NCI-H82 treated with DMSO at 0.1 percent for 48 hours (cell line): ENCODE data around the gene INTS1.
"Not testable (repeated sequence)": the region's sequence is repeated elsewhere in the genome, so short reads cannot be mapped to it uniquely, and the experiment has no call there.

Experiments
- DNase-seq: peaks from one replicate; lab custom pipeline; 2025; ENCODE audit not compliant: unreplicated experiment; lab: John Stamatoyannopoulos, UW

The INTS1 gene

GRCh38 chr7:1531979-1532455 is 27.8 kb upstream of the INTS1 start:
- no peak for DNase-seq

GRCh38 chr7:1531263-1531978 is 27.2 kb upstream of the INTS1 start:
- DNase-seq = no peak

GRCh38 chr7:1530946-1531262 is 26.7 kb upstream of the INTS1 start:
- no peak for DNase-seq

- no peak for DNase-seq
Measured at GRCh38 chr7:1529383-1530116, 25.4 kb upstream of the INTS1 start.

GRCh38 chr7:1526271-1526754 is 22.1 kb upstream of the INTS1 start:
- DNase-seq = no peak

GRCh38 chr7:1525409-1525808 is 21.2 kb upstream of the INTS1 start:
- no peak for DNase-seq

- DNase-seq = no peak
Measured at GRCh38 chr7:1523844-1524243, 19.7 kb upstream of the INTS1 start.

GRCh38 chr7:1523208-1523607 is 19.0 kb upstream of the INTS1 start:
- DNase-seq = no peak

GRCh38 chr7:1521456-1521855 is 17.3 kb upstream of the INTS1 start:
- DNase-seq = no peak

- DNase-seq = no peak
Measured at GRCh38 chr7:1520539-1521234, 16.5 kb upstream of the INTS1 start.

GRCh38 chr7:1519322-1519922 is 15.2 kb upstream of the INTS1 start:
- DNase-seq = not testable (repeated sequence)

- DNase-seq = no peak
Measured at GRCh38 chr7:1516586-1517251, 12.5 kb upstream of the INTS1 start.

GRCh38 chr7:1515509-1515967 is 11.3 kb upstream of the INTS1 start:
- not testable (repeated sequence) for DNase-seq

GRCh38 chr7:1514995-1515401 is 10.8 kb upstream of the INTS1 start:
- no peak for DNase-seq

- DNase-seq = no peak
Measured at GRCh38 chr7:1514407-1514806, 10.2 kb upstream of the INTS1 start.

- no peak for DNase-seq
Measured at GRCh38 chr7:1513657-1514095, 9.5 kb upstream of the INTS1 start.

- DNase-seq = no peak
Measured at GRCh38 chr7:1512781-1513656, 8.8 kb upstream of the INTS1 start.

GRCh38 chr7:1511444-1512422 is 7.5 kb upstream of the INTS1 start:
- no peak for DNase-seq

GRCh38 chr7:1510780-1511154 is 6.6 kb upstream of the INTS1 start:
- DNase-seq = no peak
